GM19240 (cell line): Measurements from ENCODE around the gene UBE2D3.
A peak's percentile ranks its signal among the peaks of the same experiment; 100 is the strongest.
"Not testable (repeated sequence)": the region's sequence is repeated elsewhere in the genome, so short reads cannot be mapped to it uniquely, and the experiment has no call there.

Experiments used
- DNase-seq: peaks from one replicate; pipeline ENCODE4 v3.0.0; 2011; ENCODE audit warnings: low spot score; ENCODE audit not compliant: insufficient read length

UBE2D3 gene

GRCh38 chr4:102826890-102827673, at the start of gene UBE2D3:
Gene UBE2D3 (minus strand): TSS chr4:102827551. CDS start chr4:102826508, 1,043 bp downstream.
- DNase-seq = no peak

- no peak for DNase-seq
These were observed 44.4 kb upstream of the UBE2D3 start for GRCh38 chr4:102871772-102872171.

- no peak for DNase-seq
These were observed 42.3 kb upstream of the UBE2D3 start for GRCh38 chr4:102869569-102870197.

- DNase-seq = peak; percentile 52
These were observed 41.6 kb upstream of the UBE2D3 start, which contains the start of gene CISD2 for GRCh38 chr4:102868781-102869568. Gene CISD2 (plus strand): TSS chr4:102868992. CDS start chr4:102869085, 93 bp downstream.

GRCh38 chr4:102868153-102868780, 40.9 kb upstream of the UBE2D3 start:
- DNase-seq = no peak

GRCh38 chr4:102867278-102868152, 40.2 kb upstream of the UBE2D3 start:
- DNase-seq = no peak

- not testable (repeated sequence) for DNase-seq
These were observed 38.0 kb upstream of the UBE2D3 start for GRCh38 chr4:102865327-102865726.

GRCh38 chr4:102862747-102863146, 35.4 kb upstream of the UBE2D3 start:
- no peak for DNase-seq

GRCh38 chr4:102862016-102862415, 34.7 kb upstream of the UBE2D3 start:
- DNase-seq = no peak

- DNase-seq = no peak
These were observed 33.4 kb upstream of the UBE2D3 start for GRCh38 chr4:102860611-102861324.

- DNase-seq = no peak
These were observed 31.6 kb upstream of the UBE2D3 start for GRCh38 chr4:102858828-102859464.

GRCh38 chr4:102850370-102850769, 23.0 kb upstream of the UBE2D3 start:
- no peak for DNase-seq

- no peak for DNase-seq
These were observed 22.3 kb upstream of the UBE2D3 start for GRCh38 chr4:102849579-102850104.

GRCh38 chr4:102847687-102848086, 20.3 kb upstream of the UBE2D3 start:
- no peak for DNase-seq

GRCh38 chr4:102843938-102844337, 16.6 kb upstream of the UBE2D3 start:
- DNase-seq = no peak

- DNase-seq = no peak
These were observed 15.9 kb upstream of the UBE2D3 start for GRCh38 chr4:102843273-102843672.

GRCh38 chr4:102842367-102842766, 15.0 kb upstream of the UBE2D3 start:
- no peak for DNase-seq

GRCh38 chr4:102836596-102836995, 9.2 kb upstream of the UBE2D3 start:
- DNase-seq = no peak

GRCh38 chr4:102832667-102833066, 5.3 kb upstream of the UBE2D3 start:
- DNase-seq = no peak
